ENCODE results near the gene SUN3. TPM values are rescaled to one million over a fixed set of nuclear protein-coding genes. Genes with fewer than 3 reads are reported as not detected.

The SUN3 gene
- total and polyA plus RNA-seq, 2 of the 8 experiments (the other 6 are each of a cell fraction or from before 2014, with no cell fraction given): not detected

DNA sequence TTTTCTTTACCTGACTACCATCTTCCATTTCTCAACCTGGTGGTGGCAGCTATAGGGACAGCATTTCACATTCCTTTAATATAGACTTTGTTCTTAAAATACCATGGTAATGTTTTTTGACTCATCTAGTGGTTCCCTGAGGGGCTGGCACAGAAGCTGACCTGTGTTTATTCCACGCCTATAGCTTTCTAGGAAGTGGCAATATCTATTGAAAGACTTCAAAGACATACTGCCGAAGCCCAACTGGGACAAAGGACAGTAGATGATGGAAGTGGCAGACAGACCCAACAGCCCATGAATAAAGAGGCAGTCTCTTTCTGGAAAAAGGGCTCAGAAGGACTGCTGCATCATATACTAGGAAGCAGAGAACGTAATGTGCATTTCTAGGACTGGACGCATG is 11.2 kb downstream of the SUN3 start:
- CTCF ChIA-PET (ENCODE audit: partially characterized antibody): interaction anchor here (0.6 kb wide), 1 partner anchor 187 kb away, joined by 3 read pairs; no protein-coding TSS in a partner anchor
- Histone ChIP-seq H2BK15ac (ENCODE audit: low read length) (no peak overlapping the region), H3K14ac (ENCODE audit: insufficient read length) (no peak overlapping the region), H3K36me3 (ENCODE audit: control insufficient read depth in 2 of 4, insufficient read depth in 4 of 4, low read length in 3 of 4) (no peaks in the 10 kb centered on the region), H3K79me2 (ENCODE audit: control insufficient read depth in 1 of 2, insufficient read depth in 2 of 2, low read length in 2 of 2) (no peaks in the 10 kb centered on the region), H4K5ac (ENCODE audit: insufficient read length, low read depth, low read length) (no peak overlapping the region), H3K79me1 (ENCODE audit: low read depth, low read length) (no peaks in the 10 kb centered on the region), H3K9ac (replicated peaks in 1 of 4; ENCODE audit: extremely low read depth in 1 of 4, low read depth in 3 of 4, low read length in 3 of 4) (no peak overlapping the region), H3K56ac (replicated peaks; ENCODE audit: insufficient read length, low read depth, low read length) (no peak overlapping the region), H2BK12ac (ENCODE audit: low read depth, low read length) (no peak overlapping the region), H4K8ac (ENCODE audit: extremely low read depth, insufficient read depth, low read length) (no peak overlapping the region), H3K18ac (ENCODE audit: extremely low read depth, low read length) (no peak overlapping the region), H4K91ac (replicated peaks; ENCODE audit: insufficient read length, low read length) (no peak overlapping the region), H3K27ac (ENCODE audit: low read depth, low read length) (no peak overlapping the region), H2BK5ac (ENCODE audit: low read depth, low read length) (no peak overlapping the region), H3K4ac (replicated peaks; ENCODE audit: insufficient read length, low read depth, low read length) (no peak overlapping the region), H3K23ac (ENCODE audit: insufficient read length) (no peak overlapping the region), H3K9me3 (ENCODE audit: insufficient read depth in 2 of 2, low read depth in 1 of 2, low read length in 1 of 2) (no peaks in the 10 kb centered on the region), H2BK20ac (ENCODE audit: low read length) (no peak overlapping the region), H2AK5ac (ENCODE audit: low read depth, low read length) (no peak overlapping the region), H3K4me2 (ENCODE audit: insufficient read depth in 1 of 2, low read depth in 2 of 2, low read length in 2 of 2) (no peak overlapping the region), H3K23me2 (ENCODE audit: low read depth, low read length) (0 out of 2 replicates have a peak, but pooled peaks cover 2% of the 10 kb centered on the region), H2AFZ (ENCODE audit: low read length) (no peak overlapping the region), H3K4me1 (replicated peaks in 1 of 4; ENCODE audit: control insufficient read depth in 3 of 4, insufficient read depth in 4 of 4, low read length in 3 of 4) (no peaks in the 10 kb centered on the region), H3K4me3 (ENCODE audit: extremely low read depth in 1 of 4, insufficient read depth in 2 of 4, low read depth in 3 of 4, low read length in 4 of 4) (no peak overlapping the region), H3K27me3 (replicated peaks in 1 of 4; ENCODE audit: control insufficient read depth in 3 of 4, extremely low read depth in 1 of 4, insufficient read depth in 3 of 4, low read length in 3 of 4) (no peaks in the 10 kb centered on the region), H2BK120ac (replicated peaks; ENCODE audit: low read depth, low read length) (no peak overlapping the region), H4K20me1 (replicated peaks in 1 of 2; ENCODE audit: control insufficient read depth in 1 of 2, insufficient read depth in 2 of 2, low read length in 2 of 2) (no peaks in the 10 kb centered on the region)
- FAIRE-seq (no peak), DNase-seq (ENCODE audit: low read depth in 1 of 2, low spot score in 2 of 2) (no peak)
- 88% methylated on average over 4 of the region's 4 CpGs; no CpG with 5 or more reads in 1 of the 2 experiments for WGBS, 2 experiments (ENCODE audit: extremely low coverage in 1 of 2, insufficient coverage in 1 of 2, insufficient read length in 1 of 2, insufficient replicate concordance in 2 of 2, low coverage in 1 of 2, low lambda C conversion rate in 2 of 2, missing lambda C conversion rate in 1 of 2)
- no peak for TF ChIP-seq NANOG (IDR thresholded peaks at IDR 0.05; ENCODE audit: insufficient read depth, low read depth, low read length, poor library complexity, severe bottlenecking)
- TF ChIP-seq GABPA (IDR thresholded peaks at IDR 0.05; ENCODE audit: borderline replicate concordance, insufficient read depth, low read length): no peak
- TF ChIP-seq SIX5 (IDR thresholded peaks at IDR 0.05; ENCODE audit: low read depth, low read length): no peak
- no peak for TF ChIP-seq PHF8 (conservative IDR thresholded peaks at IDR 0.05; ENCODE audit: low read depth, low read length)
- TF ChIP-seq FOSL1 (IDR thresholded peaks at IDR 0.05; ENCODE audit: insufficient read depth, low read depth, low read length): no peak
- no peak for TF ChIP-seq KDM5A (IDR thresholded peaks at IDR 0.05; ENCODE audit: low read length)
- POLR2A ChIA-PET (ENCODE audit: partially characterized antibody): no interaction called here

All from H1 (cell line).